Measurements from ENCODE around the gene REEP1. TPM values are rescaled to one million over a fixed set of nuclear protein-coding genes. Genes with fewer than 3 reads are reported as not detected.

The REEP1 gene
- total and polyA plus RNA-seq, 2 of the 13 experiments (the other 11 are each of a cell fraction or from before 2014, with no cell fraction given): 0.27 TPM; not detected in 1

- peak; percentile 93; the same call in 1 of the 2 replicates for TF ChIP-seq ZNF318 (CRISPR knock-in tag; IDR thresholded peaks at IDR 0.05)
- TF ChIP-seq ZFP91 (CRISPR knock-in tag; IDR thresholded peaks at IDR 0.05; ENCODE audit: borderline replicate concordance): peak; percentile 95; the same call in 1 of the 2 replicates
- TF ChIP-seq CAMTA2 (CRISPR knock-in tag; IDR thresholded peaks at IDR 0.05; ENCODE audit: borderline replicate concordance): peak; percentile 92
- peak; percentile 53 for TF ChIP-seq FOXO1 (CRISPR knock-in tag; IDR thresholded peaks at IDR 0.05)
- peak; percentile 77; the same call in 1 of the 2 replicates for TF ChIP-seq MXD4 (CRISPR knock-in tag; IDR thresholded peaks at IDR 0.05)
- no peak for TF ChIP-seq ZBTB1 (CRISPR knock-in tag; IDR thresholded peaks at IDR 0.05; ENCODE audit: borderline replicate concordance)
- TF ChIP-seq NCOA1 (CRISPR knock-in tag; IDR thresholded peaks at IDR 0.05): peak; percentile 97
- TF ChIP-seq ZBTB33 (CRISPR knock-in tag; IDR thresholded peaks at IDR 0.05): 0 out of 2 replicates have a peak, but pooled peaks have one; percentile 14
- TF ChIP-seq FOXO4 (CRISPR knock-in tag; conservative IDR thresholded peaks at IDR 0.05): no peak
- TF ChIP-seq ZNF24 (IDR thresholded peaks at IDR 0.05): 0 out of 2 replicates have a peak, but pooled peaks have one; percentile 8
- peak; percentile 97 for TF ChIP-seq FOXC1 (CRISPR knock-in tag; IDR thresholded peaks at IDR 0.05; ENCODE audit: borderline replicate concordance)
- no peak for TF ChIP-seq TRIM22 (IDR thresholded peaks at IDR 0.05)
- no peak for TF ChIP-seq NFIB (CRISPR knock-in tag; IDR thresholded peaks at IDR 0.05; ENCODE audit: borderline replicate concordance)
Measured at GRCh38 chr2:86195055-86195807, 142.2 kb downstream of the REEP1 start, which contains the start of gene IMMT (continued).
